IMR-90 (cell line): ENCODE measurements around the gene HOXA13. TPM values are rescaled to one million over a fixed set of nuclear protein-coding genes. Genes with fewer than 3 reads are reported as not detected.

ENCODE experiments used
- ATAC-seq: fragments of 200-7000 bp; cut with Tn5 transposase; 2 replicates; pipeline ENCODE4 v1.9.1; 2020; ENCODE audit warnings: low read depth, mild to moderate bottlenecking, moderate library complexity
- BruUV-seq: library from RNA; stranded (reverse); fragments of 400-500 nt; replicated peaks from 2 replicates; lab custom pipeline; 2021; lab: Mats Ljungman, UMichigan
- CTCF ChIA-PET: fragments of 300-600 bp; formaldehyde crosslinking; extraction: SDS; loops from one replicate; lab custom pipeline; 2021; ENCODE audit warnings: antibody characterized with exemption; lab: Yijun Ruan, JAX
- POLR2A ChIA-PET: fragments of 300-600 bp; sonication (Branson Sonifier 250); formaldehyde crosslinking; loops from one replicate; lab custom pipeline; 2022; ENCODE audit warnings: antibody characterized with exemption; ENCODE audit not compliant: unreplicated experiment; lab: Charles Lee
- DNase-seq: peaks from one replicate; pipeline ENCODE4 v3.0.0; 2013
- H2AFZ ChIP-seq: replicated peaks from 2 replicates; pipeline ENCODE3; 2013; ENCODE audit warnings: low read length, mild to moderate bottlenecking; ENCODE audit not compliant: poor library complexity
- H2AK5ac ChIP-seq: 2 replicates; pipeline ENCODE4 v1.6.1; 2013; ENCODE audit warnings: low read depth, low read length, inconsistent platforms
- H2AK9ac ChIP-seq: replicated peaks from 2 replicates; pipeline ENCODE3; 2013; ENCODE audit warnings: mild to moderate bottlenecking, low read depth, low read length, moderate library complexity; ENCODE audit not compliant: poor library complexity
- H2BK120ac ChIP-seq: 2 replicates; pipeline ENCODE4 v1.6.1; 2013; ENCODE audit warnings: low read depth, low read length, inconsistent platforms
- H2BK15ac ChIP-seq: 3 replicates; pipeline ENCODE4 v1.6.1; 2013; ENCODE audit warnings: low read depth, low read length, inconsistent platforms
- H2BK20ac ChIP-seq: 2 replicates; pipeline ENCODE4 v1.6.1; 2013; ENCODE audit warnings: low read depth, mild to moderate bottlenecking, inconsistent platforms, low read length, moderate library complexity
- H2BK5ac ChIP-seq: 2 replicates; pipeline ENCODE4 v1.6.1; 2013; ENCODE audit warnings: mild to moderate bottlenecking, low read depth, low read length, inconsistent platforms; ENCODE audit not compliant: poor library complexity, severe bottlenecking
- H3K14ac ChIP-seq: replicated peaks from 2 replicates; pipeline ENCODE4 v1.6.1; 2013; ENCODE audit warnings: low read depth, low read length, inconsistent platforms
- H3K18ac ChIP-seq: 2 replicates; pipeline ENCODE4 v1.6.1; 2013; ENCODE audit warnings: low read depth, low read length, control low read depth
- H3K23ac ChIP-seq: 2 replicates; pipeline ENCODE4 v1.6.1; 2013; ENCODE audit warnings: low read depth, low read length, inconsistent platforms
- H3K27ac ChIP-seq: 2 replicates; pipeline ENCODE4 v1.5.1; 2013; ENCODE audit warnings: mild to moderate bottlenecking, control low read depth, low read length; ENCODE audit not compliant: insufficient read depth
- H3K27me3 ChIP-seq: 2 replicates; pipeline ENCODE4 v1.6.1; 2013; ENCODE audit warnings: low read length; ENCODE audit not compliant: control insufficient read depth, insufficient read depth
- H3K36me3 ChIP-seq: 2 replicates; pipeline ENCODE4 v1.6.1; 2013; ENCODE audit warnings: low read length, mixed read lengths; ENCODE audit not compliant: control insufficient read depth, insufficient read depth
- H3K4ac ChIP-seq: 2 replicates; pipeline ENCODE4 v1.6.1; 2013; ENCODE audit warnings: low read depth, low read length, inconsistent platforms
- H3K4me1 ChIP-seq: 2 replicates; pipeline ENCODE4 v1.6.1; 2013; ENCODE audit warnings: low read length, mixed read lengths; ENCODE audit not compliant: control insufficient read depth, insufficient read depth
- H3K4me2 ChIP-seq: 2 replicates; pipeline ENCODE4 v1.6.1; 2013; ENCODE audit warnings: low read depth, mild to moderate bottlenecking, control low read depth, low read length, moderate library complexity
- H3K4me3 ChIP-seq: 2 replicates; pipeline ENCODE4 v1.5.1; 2013; ENCODE audit warnings: low read depth, mild to moderate bottlenecking, control low read depth, low read length, moderate library complexity; ENCODE audit not compliant: insufficient read depth
- H3K56ac ChIP-seq: 2 replicates; pipeline ENCODE4 v1.6.1; 2013; ENCODE audit warnings: low read length, inconsistent platforms; ENCODE audit not compliant: insufficient read depth; ENCODE audit errors: extremely low read depth
- H3K79me1 ChIP-seq, 2 experiments: 2 replicates each; pipeline ENCODE4 v1.6.1; 2013; ENCODE audit warnings: low read length in 2 of 2, inconsistent platforms in 1 of 2, low read depth in 1 of 2
- H3K9ac ChIP-seq: 2 replicates; pipeline ENCODE4 v1.6.1; 2013; ENCODE audit warnings: low read depth, low read length, control low read depth
- H3K9me1 ChIP-seq: 2 replicates; pipeline ENCODE4 v1.6.1; 2013; ENCODE audit warnings: low read length, inconsistent platforms; ENCODE audit not compliant: insufficient read depth
- H3K9me3 ChIP-seq: 2 replicates; pipeline ENCODE4 v1.6.1; 2013; ENCODE audit warnings: low read length; ENCODE audit not compliant: control insufficient read depth, insufficient read depth
- H4K20me1 ChIP-seq: 2 replicates; pipeline ENCODE4 v1.6.1; 2013; ENCODE audit warnings: low read length, inconsistent platforms; ENCODE audit not compliant: insufficient read depth
- H4K5ac ChIP-seq: 2 replicates; pipeline ENCODE4 v1.6.1; 2013; ENCODE audit warnings: mild to moderate bottlenecking, low read depth, low read length, control low read depth
- H4K8ac ChIP-seq, 2 experiments: 2 replicates each; pipeline ENCODE4 v1.6.1; 2013; ENCODE audit warnings: low read depth in 2 of 2, low read length in 2 of 2, control low read depth in 1 of 2, inconsistent platforms in 1 of 2
- H4K91ac ChIP-seq: 2 replicates; pipeline ENCODE4 v1.6.1; 2013; ENCODE audit warnings: low read depth, low read length, inconsistent platforms; ENCODE audit not compliant: insufficient read depth
- BHLHE40 ChIP-seq: fragments of 150-350 bp; IDR thresholded peaks from 2 replicates; pipeline ENCODE4 v1.6.1; 2016; ENCODE audit warnings: mild to moderate bottlenecking, low read depth, low read length
- CEBPB ChIP-seq: IDR thresholded peaks from 2 replicates; pipeline ENCODE4 v1.6.1; 2012; ENCODE audit warnings: low read depth, low read length, improper control_type of control experiment
- CHD1 ChIP-seq: IDR thresholded peaks from 2 replicates; pipeline ENCODE4 v1.6.1; 2012; ENCODE audit warnings: low read depth, low read length, improper control_type of control experiment
- ELK1 ChIP-seq: fragments of 150-350 bp; IDR thresholded peaks from 2 replicates; pipeline ENCODE4 v1.6.1; 2016; ENCODE audit warnings: low read depth, mild to moderate bottlenecking, low read length, moderate library complexity, borderline replicate concordance
- MAFK ChIP-seq: IDR thresholded peaks from 2 replicates; pipeline ENCODE4 v1.6.1; 2012; ENCODE audit warnings: low read depth, low read length, improper control_type of control experiment
- MAZ ChIP-seq: IDR thresholded peaks from 2 replicates; pipeline ENCODE4 v1.6.1; 2012; ENCODE audit warnings: low read depth, mild to moderate bottlenecking, low read length, improper control_type of control experiment, moderate library complexity, borderline replicate concordance
- MXI1 ChIP-seq: IDR thresholded peaks from 2 replicates; pipeline ENCODE4 v1.6.1; 2012; ENCODE audit warnings: low read depth, mild to moderate bottlenecking, low read length, moderate library complexity, borderline replicate concordance
- NFE2L2 ChIP-seq: fragments of 150-350 bp; IDR thresholded peaks from 2 replicates; pipeline ENCODE4 v1.6.1; 2016; ENCODE audit warnings: low read depth, mild to moderate bottlenecking, low read length
- RAD21 ChIP-seq: IDR thresholded peaks from 2 replicates; pipeline ENCODE4 v1.6.1; 2012; ENCODE audit warnings: low read length, improper control_type of control experiment
- RCOR1 ChIP-seq: IDR thresholded peaks from 2 replicates; pipeline ENCODE4 v1.6.1; 2012; ENCODE audit warnings: mild to moderate bottlenecking, low read length, improper control_type of control experiment; ENCODE audit not compliant: insufficient replicate concordance
- USF2 ChIP-seq: fragments of 150-350 bp; IDR thresholded peaks from 2 replicates; pipeline ENCODE4 v1.6.1; 2017; ENCODE audit warnings: mild to moderate bottlenecking, antibody characterized with exemption, low read length, low read depth
- WGBS, 2 experiments: methylation state at CpG; one replicate each; pipeline versions ENCODE4 v1.1.5 to v1.1.7; 2013; ENCODE audit warnings: missing lambda C conversion rate in 2 of 2; ENCODE audit not compliant: insufficient read length in 1 of 2; ENCODE audit errors: extremely low coverage in 2 of 2; 5-methylcytosine and 5-hydroxymethylcytosine counted together
- dilution Hi-C: fragments of 300-500 bp; cut with HindIII; formaldehyde crosslinking; loops from one replicate; pipeline ENCODE4 v1.14.3; 2018; ENCODE audit warnings: low sequenced_read_pairs; ENCODE audit not compliant: unreplicated experiment
- in situ Hi-C: fragments of 300-500 bp; cut with MboI; formaldehyde crosslinking; loops from 3 replicates; pipeline ENCODE4 v1.14.3; 2019; ENCODE audit warnings: low sequenced_read_pairs, inconsistent platforms, mixed read lengths
- intact Hi-C: fragments of 100-400 bp; cut with micrococcal nuclease; formaldehyde crosslinking; loops from 2 replicates; pipeline ENCODE4 v1.10.0; 2022
- polyA plus RNA-seq, 3 experiments: library from polyadenylated mRNA; depleted of rRNA; stranded (reverse); fragments of >200 nt; gene quantifications; 2 replicates each; pipeline ENCODE4 v1.2.3, GENCODE V29; 2012; ENCODE audit warnings: low replicate concordance in 1 of 3
- total RNA-seq: library from RNA; depleted of rRNA; stranded (reverse); fragments of >200 nt; gene quantifications from 2 replicates; pipeline ENCODE4 v1.2.3, GENCODE V29; 2012
- TF ChIP-seq, protein P1 (sequence below): conservative IDR thresholded peaks from 2 replicates; pipeline ENCODE4 v1.5.1; 2012; ENCODE audit warnings: mild to moderate bottlenecking, low read depth, low read length, improper control_type of control experiment

HOXA13 gene
- total and polyA plus RNA-seq, 2 of the 4 experiments (the other 2 are of a cell fraction), result not detected

DNA sequence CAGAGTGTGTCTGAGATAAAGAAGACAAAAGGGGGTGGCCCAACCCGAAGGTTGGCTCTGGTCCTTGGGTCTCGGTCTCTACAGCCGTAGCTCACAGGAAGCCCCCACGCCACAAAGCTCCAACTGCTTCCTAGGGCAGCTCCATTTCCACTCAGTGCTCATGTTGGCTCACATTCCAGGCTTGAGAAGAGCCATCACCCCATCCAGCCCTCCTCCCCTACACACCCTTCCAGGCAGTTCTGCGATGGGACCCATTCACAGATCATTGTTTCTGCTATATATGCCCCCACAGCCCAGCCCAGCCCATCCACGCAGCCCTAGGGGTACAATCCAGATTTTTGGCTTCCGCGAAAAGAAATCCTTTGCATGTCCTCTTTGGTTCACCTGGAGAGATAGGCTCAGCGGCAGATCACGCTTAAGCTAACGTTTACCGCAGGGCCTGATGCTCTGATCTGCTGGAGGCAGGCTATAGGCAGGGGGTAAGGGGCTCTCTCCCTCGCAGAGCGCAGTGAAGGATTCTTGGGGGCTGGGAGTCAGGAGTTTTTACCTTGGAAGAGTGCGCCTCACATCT lies 8.6 kb downstream of the HOXA13 start:
- H2BK120ac ChIP-seq, result no peak overlapping the region
- no peaks in the 10 kb centered on the region for H3K36me3 ChIP-seq
- no peak overlapping the region for H3K4me2 ChIP-seq
- dilution Hi-C loops, result no loop called here
- H3K27me3 ChIP-seq, result peaks cover 92% of the 10 kb centered on the region
- no peak overlapping the region for H4K8ac ChIP-seq
- no peak overlapping the region for H3K14ac ChIP-seq
- no peak overlapping the region for H3K56ac ChIP-seq
- WGBS, 2 experiments, result 33% methylated on average over 1 of the region's 15 CpGs; no CpG with 5 or more reads in 1 of the 2 experiments
- peaks cover 1% of the 10 kb centered on the region; the same call in 1 of the 2 replicates for H3K4me1 ChIP-seq
- no peak overlapping the region for H2BK5ac ChIP-seq
- no peak overlapping the region for H3K18ac ChIP-seq
- H4K91ac ChIP-seq, result no peak overlapping the region
- no peak overlapping the region for H3K23ac ChIP-seq
- peaks cover 16% of the 10 kb centered on the region; the same call in 1 of the 2 replicates for H3K9me3 ChIP-seq
- no peak overlapping the region for H3K9ac ChIP-seq
- no peak overlapping the region for H2BK20ac ChIP-seq
- in situ Hi-C loops, result loop anchor here (10.0 kb wide), 1 partner anchor 884 kb away; no protein-coding TSS in a partner anchor
- POLR2A ChIA-PET, result no interaction called here
- intact Hi-C loops, result loop anchor here (10.0 kb wide), 4 partner anchors 554 to 1914 kb away; partner anchors contain the start of gene TAX1BP1
- no peak overlapping the region for H4K5ac ChIP-seq
- TF ChIP-seq RAD21 (no peak), RCOR1 (no peak), CHD1 (no peak), MXI1 (no peak), NFE2L2 (no peak), BHLHE40 (no peak), ELK1 (no peak), MAFK (no peak), CEBPB (no peak), USF2 (no peak), MAZ (no peak)
- TF ChIP-seq, protein P1, sequence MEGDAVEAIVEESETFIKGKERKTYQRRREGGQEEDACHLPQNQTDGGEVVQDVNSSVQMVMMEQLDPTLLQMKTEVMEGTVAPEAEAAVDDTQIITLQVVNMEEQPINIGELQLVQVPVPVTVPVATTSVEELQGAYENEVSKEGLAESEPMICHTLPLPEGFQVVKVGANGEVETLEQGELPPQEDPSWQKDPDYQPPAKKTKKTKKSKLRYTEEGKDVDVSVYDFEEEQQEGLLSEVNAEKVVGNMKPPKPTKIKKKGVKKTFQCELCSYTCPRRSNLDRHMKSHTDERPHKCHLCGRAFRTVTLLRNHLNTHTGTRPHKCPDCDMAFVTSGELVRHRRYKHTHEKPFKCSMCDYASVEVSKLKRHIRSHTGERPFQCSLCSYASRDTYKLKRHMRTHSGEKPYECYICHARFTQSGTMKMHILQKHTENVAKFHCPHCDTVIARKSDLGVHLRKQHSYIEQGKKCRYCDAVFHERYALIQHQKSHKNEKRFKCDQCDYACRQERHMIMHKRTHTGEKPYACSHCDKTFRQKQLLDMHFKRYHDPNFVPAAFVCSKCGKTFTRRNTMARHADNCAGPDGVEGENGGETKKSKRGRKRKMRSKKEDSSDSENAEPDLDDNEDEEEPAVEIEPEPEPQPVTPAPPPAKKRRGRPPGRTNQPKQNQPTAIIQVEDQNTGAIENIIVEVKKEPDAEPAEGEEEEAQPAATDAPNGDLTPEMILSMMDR, result no peak
- H2AK5ac ChIP-seq, result no peak overlapping the region
- no peak overlapping the region for H2AFZ ChIP-seq
- CTCF ChIA-PET, result interaction anchor here (0.7 kb wide), 1 partner anchor 1048 kb away, joined by 3 read pairs; no protein-coding TSS in a partner anchor
- H3K9me1 ChIP-seq, result no peaks in the 10 kb centered on the region
- no TSS peak for BruUV-seq
- DNase-seq, result no peak
- no peak overlapping the region for H3K27ac ChIP-seq
- ATAC-seq, result no peak
- no peak overlapping the region for H3K4me3 ChIP-seq
- peaks cover 10% of the 10 kb centered on the region; the same call in 1 of the 2 replicates for H4K20me1 ChIP-seq
- H2BK15ac ChIP-seq, result no peak overlapping the region
- no peak overlapping the region for H3K4ac ChIP-seq
- no peak overlapping the region for H2AK9ac ChIP-seq
- H3K79me1 ChIP-seq, result no peaks in the 10 kb centered on the region
